Measurements from ENCODE around the gene KRT82. TPM values are rescaled to one million over a fixed set of nuclear protein-coding genes. Genes with fewer than 3 reads are reported as not detected.
"Not testable (repeated sequence)": the region's sequence is repeated elsewhere in the genome, so short reads cannot be mapped to it uniquely, and the experiment has no call there.

Gene KRT82
- total RNA-seq, 4 donors from 2014 or later: not detected

DNA sequence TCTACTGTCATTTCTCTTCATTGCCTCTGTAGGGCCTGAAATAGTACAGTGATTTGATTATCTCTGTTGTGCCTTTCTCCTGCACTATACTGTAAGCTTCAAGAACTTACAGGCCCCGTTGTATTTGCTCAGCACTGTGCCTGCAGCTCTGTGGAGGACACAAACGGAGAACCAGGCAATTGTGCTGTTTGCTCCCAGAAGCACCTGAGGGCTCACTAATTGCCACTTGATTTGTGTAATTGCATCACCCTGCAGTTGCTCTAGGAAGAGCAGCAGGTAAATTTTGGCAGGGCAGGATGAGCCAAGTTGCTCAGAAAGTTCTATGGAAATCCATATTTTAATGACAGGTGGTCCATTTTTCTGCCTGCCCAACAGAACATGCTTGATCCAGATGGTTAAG, 11.6 kb upstream of the KRT82 start:
- no peak for TF ChIP-seq CTCF (IDR thresholded peaks at IDR 0.05)
- ATAC-seq (ENCODE audit: low FRiP score): no peak
- DNase-seq (ENCODE audit: low spot score): no peak

DNA sequence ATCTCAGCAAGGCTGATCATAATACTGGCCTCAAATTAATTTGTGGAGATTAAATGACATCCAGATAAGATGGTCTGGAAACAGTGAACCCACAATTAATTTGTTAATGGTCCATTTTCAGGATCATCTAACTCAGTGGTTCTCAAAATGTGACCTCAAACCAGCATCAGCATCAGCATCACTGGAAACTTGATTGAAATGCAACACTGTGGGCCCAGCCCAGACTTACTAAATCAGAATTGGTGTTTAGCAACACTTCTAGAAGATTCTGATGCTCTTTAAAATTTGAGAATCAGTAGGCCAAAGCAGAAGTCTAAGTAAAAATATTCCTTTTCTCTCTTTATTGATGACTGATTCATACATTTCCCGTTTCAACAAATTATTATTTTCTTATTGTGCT, 10.7 kb upstream of the KRT82 start:
- DNase-seq (ENCODE audit: low spot score): no peak
- TF ChIP-seq CTCF (IDR thresholded peaks at IDR 0.05): no peak
- ATAC-seq (ENCODE audit: low FRiP score): peak; percentile 29

- DNase-seq (ENCODE audit: low spot score) (no peak), ATAC-seq (ENCODE audit: low FRiP score) (peak; percentile 87)
- TF ChIP-seq CTCF (IDR thresholded peaks at IDR 0.05): no peak
Measured at GRCh38 chr12:52415870-52416750, 10.0 kb upstream of the KRT82 start.

DNA sequence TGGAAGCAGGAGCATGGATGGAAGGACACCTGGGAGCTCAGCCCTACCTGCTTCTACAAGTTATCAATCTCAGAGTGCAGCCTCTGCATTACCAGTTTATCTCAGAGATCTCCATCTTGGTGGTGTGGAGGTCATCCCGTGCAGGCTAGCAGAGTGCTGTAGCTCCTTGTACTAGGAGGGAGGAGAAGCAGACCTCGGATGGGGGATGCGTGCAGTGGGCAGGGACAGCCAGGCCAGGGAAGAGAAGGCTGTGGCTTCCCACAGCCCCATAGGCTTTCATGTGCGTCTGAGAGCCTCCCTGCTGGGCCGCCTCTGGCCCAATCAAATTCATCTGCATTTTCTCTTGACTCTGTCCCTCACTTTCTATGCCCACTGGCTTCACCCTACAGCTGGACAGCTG, 8.8 kb upstream of the KRT82 start:
- TF ChIP-seq CTCF (IDR thresholded peaks at IDR 0.05): no peak
- ATAC-seq (ENCODE audit: low FRiP score) (no peak), DNase-seq (ENCODE audit: low spot score) (no peak)

GRCh38 chr12:52413782-52414345, 7.7 kb upstream of the KRT82 start:
- ATAC-seq (ENCODE audit: low FRiP score) (no peak), DNase-seq (ENCODE audit: low spot score) (no peak)
- no peak for TF ChIP-seq CTCF (IDR thresholded peaks at IDR 0.05)

DNA sequence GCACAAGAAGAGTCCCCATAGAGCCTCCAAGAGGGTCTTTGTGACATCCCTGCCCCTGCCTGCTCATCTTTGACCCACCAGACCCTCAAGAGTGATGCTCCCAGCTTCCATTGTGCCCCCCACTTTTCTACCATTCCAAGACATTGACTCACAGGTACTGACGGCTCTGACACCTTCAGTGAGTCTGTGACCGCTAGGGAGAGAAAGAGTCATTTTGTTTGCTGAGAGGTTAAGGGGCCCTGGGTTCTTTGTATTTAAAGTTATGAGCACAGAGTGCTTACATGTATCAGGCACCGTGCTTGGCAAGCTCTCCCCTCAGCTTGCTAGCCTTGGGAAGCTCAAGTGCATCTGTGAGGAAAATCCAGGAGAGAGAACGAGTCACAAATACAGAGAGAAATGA, 7.1 kb upstream of the KRT82 start:
- TF ChIP-seq CTCF (IDR thresholded peaks at IDR 0.05): no peak
- DNase-seq (ENCODE audit: low spot score): no peak
- ATAC-seq (ENCODE audit: low FRiP score): no peak

- DNase-seq (ENCODE audit: low spot score) (no peak), ATAC-seq (ENCODE audit: low FRiP score) (no peak)
- no peak for TF ChIP-seq CTCF (IDR thresholded peaks at IDR 0.05)
Measured at GRCh38 chr12:52411815-52412214, 5.7 kb upstream of the KRT82 start.

DNA sequence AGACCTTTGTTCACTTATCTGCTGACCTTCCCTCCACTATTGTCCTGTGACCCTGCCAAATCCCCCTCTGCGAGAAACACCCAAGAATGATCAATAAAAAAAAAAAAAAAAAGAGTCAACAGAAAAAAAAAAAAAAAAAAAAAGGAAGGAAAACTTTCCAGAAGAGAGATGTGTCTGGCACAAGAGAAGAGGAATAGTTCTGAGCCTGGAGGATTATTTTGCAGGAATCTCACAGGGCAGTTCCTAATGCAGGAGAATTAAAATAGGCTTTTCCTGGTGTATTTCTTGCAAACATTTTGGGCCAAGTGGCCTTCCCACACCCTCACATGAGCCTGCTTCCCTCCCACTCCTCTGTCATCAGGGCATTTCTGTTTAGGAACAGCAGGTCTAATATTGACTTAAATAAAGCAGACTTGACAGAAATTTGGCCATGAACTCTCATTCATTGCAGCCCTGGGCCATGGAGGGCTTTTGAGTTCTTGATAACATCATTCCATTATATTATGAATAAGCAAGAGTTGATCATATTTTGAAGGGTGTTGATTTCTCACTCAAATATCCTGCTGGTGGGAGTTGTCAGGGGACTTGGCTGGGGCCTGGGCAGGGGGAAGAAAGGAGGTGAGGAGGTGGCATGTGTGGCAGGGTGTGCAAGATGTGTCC, 4.6 kb upstream of the KRT82 start:
- not testable (repeated sequence) for DNase-seq (ENCODE audit: low spot score); ATAC-seq (ENCODE audit: low FRiP score)
